Measurements from ENCODE around the gene ENKUR.
"Not testable (repeated sequence)": the region's sequence is repeated elsewhere in the genome, so short reads cannot be mapped to it uniquely, and the experiment has no call there.

Gene ENKUR

GRCh38 chr10:25047088-25047487, 31.1 kb upstream of the ENKUR start:
- TF ChIP-seq POLR2A (IDR thresholded peaks at IDR 0.05; ENCODE audit: low read length) (no peak), GATA1 (IDR thresholded peaks at IDR 0.05; ENCODE audit: low read depth, low read length) (no peak)
- no peak for DNase-seq

- TF ChIP-seq POLR2A (IDR thresholded peaks at IDR 0.05; ENCODE audit: low read length) (no peak), GATA1 (IDR thresholded peaks at IDR 0.05; ENCODE audit: low read depth, low read length) (no peak)
- DNase-seq, result no peak
These were observed 30.7 kb upstream of the ENKUR start for GRCh38 chr10:25046641-25047040.

DNA sequence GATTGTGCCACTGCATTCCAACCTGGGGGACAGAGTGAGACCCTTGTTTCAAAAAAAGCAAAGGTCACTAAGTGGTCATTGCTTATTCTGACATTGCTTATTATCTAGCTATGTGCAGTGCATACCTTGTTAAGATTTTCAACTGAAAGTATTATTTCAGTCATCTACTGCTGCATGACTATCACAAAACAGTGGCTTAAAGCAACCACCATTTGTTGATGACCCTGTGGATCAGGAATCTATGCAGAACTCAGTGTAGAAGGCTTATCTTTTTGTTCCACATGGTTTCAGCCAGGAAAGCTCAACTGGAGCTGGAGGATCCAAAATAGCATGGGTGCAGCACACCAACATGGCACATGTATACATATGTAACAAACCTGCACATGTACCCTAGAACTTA, 23.6 kb upstream of the ENKUR start:
- TF ChIP-seq GATA1 (IDR thresholded peaks at IDR 0.05; ENCODE audit: low read depth, low read length) (no peak), POLR2A (IDR thresholded peaks at IDR 0.05; ENCODE audit: low read length) (no peak)
- DNase-seq, result no peak

GRCh38 chr10:25038325-25038724, 22.4 kb upstream of the ENKUR start:
- DNase-seq, result no peak
- TF ChIP-seq POLR2A (IDR thresholded peaks at IDR 0.05; ENCODE audit: low read length) (no peak), GATA1 (IDR thresholded peaks at IDR 0.05; ENCODE audit: low read depth, low read length) (no peak)

- TF ChIP-seq GATA1 (IDR thresholded peaks at IDR 0.05; ENCODE audit: low read depth, low read length), result no peak
- TF ChIP-seq POLR2A (IDR thresholded peaks at IDR 0.05; ENCODE audit: low read length), result no peak
- DNase-seq, result no peak
These were observed 20.4 kb upstream of the ENKUR start for GRCh38 chr10:25036381-25036780.

GRCh38 chr10:25029519-25029918, 13.6 kb upstream of the ENKUR start:
- no peak for DNase-seq
- no peak for TF ChIP-seq GATA1 (IDR thresholded peaks at IDR 0.05; ENCODE audit: low read depth, low read length)
- TF ChIP-seq POLR2A (IDR thresholded peaks at IDR 0.05; ENCODE audit: low read length), result no peak

- TF ChIP-seq POLR2A (IDR thresholded peaks at IDR 0.05; ENCODE audit: low read length), result no peak
- TF ChIP-seq GATA1 (IDR thresholded peaks at IDR 0.05; ENCODE audit: low read depth, low read length), result no peak
- no peak for DNase-seq
These were observed 12.8 kb upstream of the ENKUR start for GRCh38 chr10:25028711-25029110.

DNA sequence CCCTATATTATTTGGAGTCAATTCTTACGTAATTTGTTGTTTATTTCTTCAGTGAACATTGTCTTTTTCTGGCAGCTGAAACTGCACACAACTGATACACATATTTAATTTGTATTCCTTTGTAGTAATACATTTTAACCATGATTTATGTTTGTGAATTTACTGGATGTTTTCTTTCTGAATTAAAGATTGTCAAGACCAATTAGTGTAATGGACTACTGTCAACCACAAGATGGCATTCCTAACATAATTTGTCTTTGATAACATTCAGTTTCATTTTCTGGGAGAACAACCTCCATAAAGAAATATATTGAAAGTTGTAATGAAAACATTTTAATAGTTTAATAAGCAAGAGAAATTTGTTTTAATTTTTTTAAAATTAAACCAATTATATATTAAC, 10.5 kb upstream of the ENKUR start:
- DNase-seq, result no peak
- no peak for TF ChIP-seq GATA1 (IDR thresholded peaks at IDR 0.05; ENCODE audit: low read depth, low read length)
- no peak for TF ChIP-seq POLR2A (IDR thresholded peaks at IDR 0.05; ENCODE audit: low read length)

DNA sequence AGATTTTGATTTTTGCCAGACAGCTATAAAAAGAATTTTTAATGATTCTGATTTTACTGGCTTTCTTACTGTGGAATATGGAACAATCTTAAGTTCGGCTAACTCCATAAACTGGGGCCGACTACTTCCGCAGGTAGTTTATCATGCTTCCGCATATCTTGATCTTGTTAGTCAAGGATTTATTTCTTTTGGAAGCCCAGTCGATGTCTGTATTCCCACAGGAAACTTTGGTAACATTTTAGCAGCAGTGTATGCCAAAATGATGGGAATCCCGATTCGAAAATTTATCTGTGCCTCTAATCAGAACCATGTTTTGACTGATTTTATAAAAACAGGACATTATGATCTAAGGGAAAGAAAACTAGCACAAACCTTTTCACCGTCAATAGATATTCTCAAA, 8.6 kb upstream of the ENKUR start:
- TF ChIP-seq GATA1 (IDR thresholded peaks at IDR 0.05; ENCODE audit: low read depth, low read length) (no peak), POLR2A (IDR thresholded peaks at IDR 0.05; ENCODE audit: low read length) (no peak)
- DNase-seq, result no peak

- TF ChIP-seq POLR2A (IDR thresholded peaks at IDR 0.05; ENCODE audit: low read length), result no peak
- no peak for TF ChIP-seq GATA1 (IDR thresholded peaks at IDR 0.05; ENCODE audit: low read depth, low read length)
These were observed 7.3 kb upstream of the ENKUR start for GRCh38 chr10:25023278-25023677.

GRCh38 chr10:25018703-25019102, 2.7 kb upstream of the ENKUR start:
- TF ChIP-seq POLR2A (IDR thresholded peaks at IDR 0.05; ENCODE audit: low read length) (no peak), GATA1 (IDR thresholded peaks at IDR 0.05; ENCODE audit: low read depth, low read length) (no peak)

More at GRCh38 chr10:25023278-25023677, 7.3 kb upstream of the ENKUR start:
- no peak for DNase-seq

GRCh38 chr10:25017661-25018060, 1.7 kb upstream of the ENKUR start:
- no peak for DNase-seq
- TF ChIP-seq GATA1 (IDR thresholded peaks at IDR 0.05; ENCODE audit: low read depth, low read length) (no peak), POLR2A (IDR thresholded peaks at IDR 0.05; ENCODE audit: low read length) (no peak)

More at GRCh38 chr10:25018703-25019102, 2.7 kb upstream of the ENKUR start:
- DNase-seq, result no peak

DNA sequence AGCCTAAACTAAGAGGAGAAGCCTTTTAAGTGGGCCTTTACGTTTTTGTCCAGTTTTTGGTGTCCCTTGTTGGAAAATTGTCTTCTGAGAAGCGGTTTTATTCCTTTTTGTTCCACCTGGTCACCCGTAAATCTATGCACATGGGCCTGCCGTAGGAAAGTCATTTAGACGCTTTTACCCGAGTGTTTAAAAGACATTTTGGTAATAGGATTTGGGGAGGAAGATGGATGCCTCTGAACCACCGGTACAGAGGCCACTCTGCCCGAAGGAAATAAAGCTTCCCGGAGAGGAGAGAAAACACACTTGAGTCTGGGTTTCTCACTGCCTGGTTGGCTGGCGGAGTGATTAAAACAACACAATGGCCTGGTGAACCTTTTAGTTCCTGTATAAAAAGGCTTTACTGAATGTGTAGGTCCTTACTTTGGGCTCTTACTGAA, 1.2 kb upstream of the ENKUR start:
- TF ChIP-seq POLR2A (IDR thresholded peaks at IDR 0.05; ENCODE audit: low read length) (no peak), GATA1 (IDR thresholded peaks at IDR 0.05; ENCODE audit: low read depth, low read length) (no peak)

DNA sequence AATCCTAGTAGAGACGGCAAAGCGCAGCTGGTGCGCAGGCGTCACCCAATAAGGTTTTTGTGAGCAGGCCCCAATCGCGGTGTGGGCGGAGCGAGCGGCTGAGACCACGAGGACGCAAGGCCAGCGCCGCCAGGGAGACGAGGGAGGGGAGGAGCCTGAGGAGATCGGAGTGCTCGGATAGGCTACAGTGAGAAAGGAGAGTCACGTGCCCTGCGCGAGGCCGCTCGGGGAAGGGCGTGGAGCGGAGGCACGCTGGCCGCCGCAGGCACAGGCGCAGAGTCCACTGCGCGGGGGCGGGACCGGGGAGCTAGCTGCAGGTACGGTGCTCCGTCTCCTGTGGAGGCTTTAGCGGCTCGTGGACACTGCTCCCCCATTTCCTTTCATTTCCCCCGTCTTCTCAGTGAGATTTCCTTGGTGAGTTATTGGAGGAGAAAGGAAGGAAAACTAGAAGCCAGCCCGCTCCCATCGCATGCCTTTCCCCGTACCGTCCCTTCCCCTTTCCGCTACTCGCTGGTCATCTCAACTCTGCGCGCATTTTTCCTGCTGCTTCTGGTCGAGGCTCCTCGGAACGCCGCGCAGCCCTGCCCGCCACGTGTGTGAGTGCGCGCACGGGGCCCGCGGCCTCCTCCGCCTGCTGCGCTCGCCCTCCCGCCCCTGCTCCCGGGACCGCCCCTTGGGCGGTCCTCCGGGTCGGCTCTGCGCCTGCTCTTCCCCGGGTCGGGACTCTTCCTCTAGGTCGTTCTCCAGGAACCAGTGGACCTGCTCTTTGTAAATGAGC, 607 bp upstream of the ENKUR start, which contains the start of gene THNSL1:
TSS of gene THNSL1 (plus strand) at position 237 of the 778 bp plus-strand sequence. CDS start 6,612 bp downstream, outside the sequence.
- TF ChIP-seq POLR2A (IDR thresholded peaks at IDR 0.05; ENCODE audit: low read length) (peak; percentile 91), GATA1 (IDR thresholded peaks at IDR 0.05; ENCODE audit: low read depth, low read length) (no peak)
- peak; percentile 97 to 98 for DNase-seq

More for the DNA sequence above, 1.2 kb upstream of the ENKUR start:
- DNase-seq, result no peak

GRCh38 chr10:25014579-25014978, 1.4 kb downstream of the ENKUR start:
- no peak for DNase-seq
- TF ChIP-seq GATA1 (IDR thresholded peaks at IDR 0.05; ENCODE audit: low read depth, low read length) (no peak), POLR2A (IDR thresholded peaks at IDR 0.05; ENCODE audit: low read length) (no peak)

DNA sequence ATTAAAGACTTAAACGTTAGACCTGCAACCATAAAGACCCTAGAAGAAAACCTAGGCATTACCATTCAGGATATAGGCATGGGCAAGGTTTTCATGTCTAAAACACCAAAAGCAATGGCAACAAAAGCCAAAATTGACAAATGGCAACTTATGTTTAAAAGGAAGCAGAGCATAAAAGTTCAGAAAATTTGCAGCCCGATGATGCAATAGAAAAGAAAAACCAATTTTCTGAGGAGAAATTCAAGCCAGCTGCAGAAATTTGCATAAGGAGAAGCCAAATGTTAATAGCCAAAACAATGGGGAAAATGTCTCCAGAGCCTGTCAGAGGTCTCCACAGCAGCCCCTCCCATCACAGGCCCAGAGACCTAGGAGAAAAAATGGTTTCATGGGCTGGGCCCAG, 4.4 kb downstream of the ENKUR start:
- DNase-seq, result not testable (repeated sequence)
